Measurements from ENCODE around the gene EMID1.
A peak's percentile ranks its signal among the peaks of the same experiment; 100 is the strongest.

Gene EMID1

GRCh38 chr22:29267462-29267857 lies 61.8 kb downstream of the EMID1 start:
- H3K9me2 ChIP-seq (replicated peaks; ENCODE audit: low read depth, low read length) = no peaks in the 10 kb centered on the region
- H3K36me3 ChIP-seq (ENCODE audit: insufficient read depth, low read length) = peaks cover 15% of the 10 kb centered on the region

GRCh38 chr22:29267858-29268510 lies 62.3 kb downstream of the EMID1 start, which contains the start of the genes EWSR1 and RHBDD3:
EWSR1 (plus strand) TSS chr22:29268268; CDS start chr22:29268337, 69 bp downstream.
RHBDD3 (minus strand) TSS chr22:29267981; CDS start chr22:29265626, 2,355 bp downstream.
- peaks cover 20% of the 10 kb centered on the region for H3K36me3 ChIP-seq (ENCODE audit: insufficient read depth, low read length)
- H3F3A ChIP-seq (ENCODE audit: low read depth) = no peaks in the 10 kb centered on the region
- H3K9me3 ChIP-seq (ENCODE audit: insufficient read depth, low read depth, low read length) = no peaks in the 10 kb centered on the region
- peaks cover 78% of the 10 kb centered on the region for H3K79me2 ChIP-seq (ENCODE audit: insufficient read depth, low read length)
- peak within 1 kb of the TSS; percentile 100 for H3K4me2 ChIP-seq (ENCODE audit: low read depth, low read length, poor library complexity, severe bottlenecking)
- H3K4me1 ChIP-seq (ENCODE audit: insufficient read depth, low read length, poor library complexity, severe bottlenecking) = peaks cover 51% of the 10 kb centered on the region
- peak within 1 kb of the TSS; percentile 99 for H3K9ac ChIP-seq (ENCODE audit: low read depth, low read length, poor library complexity, severe bottlenecking)
- H4K20me1 ChIP-seq (ENCODE audit: insufficient read depth, low read length, poor library complexity, severe bottlenecking) = peaks cover 52% of the 10 kb centered on the region
- peaks cover 6% of the 10 kb centered on the region for H3K27me3 ChIP-seq (ENCODE audit: insufficient read depth, low read length, poor library complexity, severe bottlenecking)
- peak within 1 kb of the TSS; percentile 94 for H3K4me3 ChIP-seq (ENCODE audit: low read length, poor library complexity, severe bottlenecking)
- TF ChIP-seq CTCF (conservative IDR thresholded peaks at IDR 0.05; ENCODE audit: low read length) = no peak
- TF ChIP-seq EZH2phosphoT487 (IDR thresholded peaks at IDR 0.05; ENCODE audit: borderline replicate concordance) = no peak
- peak within 1 kb of the TSS; percentile 94 for H2AFZ ChIP-seq (ENCODE audit: low read length)
- no peaks in the 10 kb centered on the region for H3K9me2 ChIP-seq (replicated peaks; ENCODE audit: low read depth, low read length)

More at GRCh38 chr22:29267462-29267857, 61.8 kb downstream of the EMID1 start:
- H3K9me3 ChIP-seq (ENCODE audit: insufficient read depth, low read depth, low read length) = no peaks in the 10 kb centered on the region
- TF ChIP-seq CTCF (conservative IDR thresholded peaks at IDR 0.05; ENCODE audit: low read length) (no peak), EZH2phosphoT487 (IDR thresholded peaks at IDR 0.05; ENCODE audit: borderline replicate concordance) (no peak)
- H3K4me1 ChIP-seq (ENCODE audit: insufficient read depth, low read length, poor library complexity, severe bottlenecking) = peaks cover 46% of the 10 kb centered on the region
- H3K79me2 ChIP-seq (ENCODE audit: insufficient read depth, low read length) = peaks cover 73% of the 10 kb centered on the region
- H3K4me3 ChIP-seq (ENCODE audit: low read length, poor library complexity, severe bottlenecking) = peak overlapping the region; percentile 94
- peaks cover 46% of the 10 kb centered on the region for H4K20me1 ChIP-seq (ENCODE audit: insufficient read depth, low read length, poor library complexity, severe bottlenecking)
- peak overlapping the region; percentile 99 for H3K9ac ChIP-seq (ENCODE audit: low read depth, low read length, poor library complexity, severe bottlenecking)
- peak overlapping the region; percentile 100 for H3K4me2 ChIP-seq (ENCODE audit: low read depth, low read length, poor library complexity, severe bottlenecking)
- H3F3A ChIP-seq (ENCODE audit: low read depth) = 0 out of 2 replicates have a peak, but pooled peaks cover under 1% of the 10 kb centered on the region
- H2AFZ ChIP-seq (ENCODE audit: low read length) = peak overlapping the region; percentile 94
- peaks cover 6% of the 10 kb centered on the region for H3K27me3 ChIP-seq (ENCODE audit: insufficient read depth, low read length, poor library complexity, severe bottlenecking)

GRCh38 chr22:29268511-29269229 lies 63.0 kb downstream of the EMID1 start:
- Histone ChIP-seq H3K9me2 (replicated peaks; ENCODE audit: low read depth, low read length) (no peaks in the 10 kb centered on the region), H2AFZ (ENCODE audit: low read length) (peak overlapping the region; percentile 94; the same call in 1 of the 2 replicates), H3K79me2 (ENCODE audit: insufficient read depth, low read length) (peaks cover 85% of the 10 kb centered on the region)

More at GRCh38 chr22:29268511-29269229, 63.0 kb downstream of the EMID1 start:
- peaks cover 58% of the 10 kb centered on the region for H3K4me1 ChIP-seq (ENCODE audit: insufficient read depth, low read length, poor library complexity, severe bottlenecking)
- TF ChIP-seq EZH2phosphoT487 (IDR thresholded peaks at IDR 0.05; ENCODE audit: borderline replicate concordance) (no peak), CTCF (conservative IDR thresholded peaks at IDR 0.05; ENCODE audit: low read length) (no peak)
- H4K20me1 ChIP-seq (ENCODE audit: insufficient read depth, low read length, poor library complexity, severe bottlenecking) = peaks cover 58% of the 10 kb centered on the region
- H3F3A ChIP-seq (ENCODE audit: low read depth) = no peaks in the 10 kb centered on the region
- no peaks in the 10 kb centered on the region for H3K9me3 ChIP-seq (ENCODE audit: insufficient read depth, low read depth, low read length)
- H3K9ac ChIP-seq (ENCODE audit: low read depth, low read length, poor library complexity, severe bottlenecking) = peak overlapping the region; percentile 99
- H3K27me3 ChIP-seq (ENCODE audit: insufficient read depth, low read length, poor library complexity, severe bottlenecking) = peaks cover 6% of the 10 kb centered on the region
- H3K4me2 ChIP-seq (ENCODE audit: low read depth, low read length, poor library complexity, severe bottlenecking) = peak overlapping the region; percentile 100
- H3K36me3 ChIP-seq (ENCODE audit: insufficient read depth, low read length) = peaks cover 27% of the 10 kb centered on the region
- H3K4me3 ChIP-seq (ENCODE audit: low read length, poor library complexity, severe bottlenecking) = peak overlapping the region; percentile 94

Measured in Loucy (cell line).